ENCODE data around the gene UGT1A1. TPM values are rescaled to one million over a fixed set of nuclear protein-coding genes. Genes with fewer than 3 reads are reported as not detected.

The UGT1A1 gene
- total RNA-seq, 1 experiment from 2014 or later, result not detected

GRCh38 chr2:233713262-233713615 lies 46.8 kb upstream of the UGT1A1 start:
- no peaks in the 10 kb centered on the region for H3K23me2 ChIP-seq (ENCODE audit: insufficient read length, low read depth, low read length, poor library complexity, severe bottlenecking)
- H4K8ac ChIP-seq (replicated peaks; ENCODE audit: insufficient read length, low read depth, low read length), result no peak overlapping the region
- Mint-ChIP-seq H3K27ac (no peak overlapping the region), H3K36me3 (ENCODE audit: insufficient read depth in 1 of 3, low read depth in 3 of 3) (no peaks in the 10 kb centered on the region), H3K4me1 (peaks cover 7% of the 10 kb centered on the region in 2 experiments), H3K4me3 (no peak overlapping the region), H3K27me3 (ENCODE audit: low read depth) (peaks cover 12% of the 10 kb centered on the region), H3K9me3 (peaks cover 2% of the 10 kb centered on the region in 2 experiments; a peak in 2 of 5 replicates)
- no peak overlapping the region for H3K9ac ChIP-seq (ENCODE audit: extremely low read depth, insufficient read length, low read length)
- no peaks in the 10 kb centered on the region for H3K27me3 ChIP-seq (ENCODE audit: insufficient read depth, low read length)
- H2AK5ac ChIP-seq (ENCODE audit: insufficient read length, low read length), result no peak overlapping the region
- H4K91ac ChIP-seq (ENCODE audit: insufficient read length, low read depth, low read length), result no peak overlapping the region
- H3K79me2 ChIP-seq (ENCODE audit: insufficient read depth, low read length), result no peaks in the 10 kb centered on the region
- TF ChIP-seq, protein P1, sequence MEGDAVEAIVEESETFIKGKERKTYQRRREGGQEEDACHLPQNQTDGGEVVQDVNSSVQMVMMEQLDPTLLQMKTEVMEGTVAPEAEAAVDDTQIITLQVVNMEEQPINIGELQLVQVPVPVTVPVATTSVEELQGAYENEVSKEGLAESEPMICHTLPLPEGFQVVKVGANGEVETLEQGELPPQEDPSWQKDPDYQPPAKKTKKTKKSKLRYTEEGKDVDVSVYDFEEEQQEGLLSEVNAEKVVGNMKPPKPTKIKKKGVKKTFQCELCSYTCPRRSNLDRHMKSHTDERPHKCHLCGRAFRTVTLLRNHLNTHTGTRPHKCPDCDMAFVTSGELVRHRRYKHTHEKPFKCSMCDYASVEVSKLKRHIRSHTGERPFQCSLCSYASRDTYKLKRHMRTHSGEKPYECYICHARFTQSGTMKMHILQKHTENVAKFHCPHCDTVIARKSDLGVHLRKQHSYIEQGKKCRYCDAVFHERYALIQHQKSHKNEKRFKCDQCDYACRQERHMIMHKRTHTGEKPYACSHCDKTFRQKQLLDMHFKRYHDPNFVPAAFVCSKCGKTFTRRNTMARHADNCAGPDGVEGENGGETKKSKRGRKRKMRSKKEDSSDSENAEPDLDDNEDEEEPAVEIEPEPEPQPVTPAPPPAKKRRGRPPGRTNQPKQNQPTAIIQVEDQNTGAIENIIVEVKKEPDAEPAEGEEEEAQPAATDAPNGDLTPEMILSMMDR (conservative IDR thresholded peaks at IDR 0.05), result no peak
- no peak for DNase-seq
- no peak overlapping the region for H2BK12ac ChIP-seq (ENCODE audit: insufficient read length, low read depth, low read length)
- no peak overlapping the region for H3K56ac ChIP-seq (ENCODE audit: insufficient read length, low read depth, low read length)
- H2BK20ac ChIP-seq (ENCODE audit: low read depth, low read length, poor library complexity, severe bottlenecking), result no peak overlapping the region
- H3K27ac ChIP-seq (ENCODE audit: insufficient read length, low read depth, low read length), result no peak overlapping the region
- no peak overlapping the region for H3K4me2 ChIP-seq (ENCODE audit: insufficient read depth, insufficient read length, low read length)
- no peak overlapping the region for H3K18ac ChIP-seq (ENCODE audit: insufficient read length, low read depth, low read length)
- H3K9me3 ChIP-seq (ENCODE audit: control insufficient read depth, low read depth, low read length), result no peaks in the 10 kb centered on the region
- no peak overlapping the region for H3T11ph ChIP-seq (ENCODE audit: low read length)
- H3K14ac ChIP-seq (ENCODE audit: insufficient read depth, low read length), result no peak overlapping the region
- H2BK15ac ChIP-seq (ENCODE audit: low read depth, low read length), result no peak overlapping the region
- no peaks in the 10 kb centered on the region for H4K20me1 ChIP-seq (ENCODE audit: control insufficient read depth, insufficient read depth, insufficient read length)
- no peaks in the 10 kb centered on the region for H3K79me1 ChIP-seq (ENCODE audit: insufficient read depth, low read depth, low read length, poor library complexity, severe bottlenecking)
- no CpG with 5 or more reads among the region's 7 CpGs for WGBS (ENCODE audit: extremely low coverage, insufficient read length, low lambda C conversion rate)
- no peaks in the 10 kb centered on the region for H3K4me1 ChIP-seq (ENCODE audit: insufficient read depth, low read length)
- H3K4ac ChIP-seq (ENCODE audit: low read depth, low read length), result no peak overlapping the region
- H2AFZ ChIP-seq (ENCODE audit: low read length), result no peak overlapping the region
- no peak overlapping the region for H2BK5ac ChIP-seq (ENCODE audit: insufficient read length, low read length)
- H2BK120ac ChIP-seq (ENCODE audit: low read depth, low read length, poor library complexity, severe bottlenecking), result no peak overlapping the region
- H3K23ac ChIP-seq (ENCODE audit: insufficient read length, low read depth, low read length), result no peak overlapping the region
- H4K5ac ChIP-seq (ENCODE audit: insufficient read length, low read depth, low read length), result no peak overlapping the region
